ENCODE data around the gene COL5A2.

COL5A2 gene

DNA sequence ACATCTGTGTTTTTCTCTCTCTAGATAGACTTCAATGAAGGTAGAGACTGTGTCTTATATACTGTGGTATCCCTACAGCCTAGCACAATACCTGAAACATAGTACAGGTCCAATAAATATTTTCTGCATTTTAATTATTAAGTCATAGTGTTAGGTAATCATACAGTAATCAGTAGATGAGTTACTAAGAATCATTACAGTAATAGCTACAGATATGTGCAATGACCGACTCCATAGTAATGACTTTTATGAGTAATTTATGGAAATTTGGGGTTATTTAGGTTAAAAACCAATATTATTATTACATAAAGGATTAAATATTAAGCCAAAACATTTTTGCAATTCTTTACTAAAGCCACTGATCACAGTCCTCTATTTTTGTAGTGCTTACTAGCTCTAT lies 21.6 kb downstream of the COL5A2 start:
- CTCF ChIA-PET = no interaction called here
- DNase-seq (ENCODE audit: extremely low spot score) = no peak
- TF ChIP-seq, protein P1, sequence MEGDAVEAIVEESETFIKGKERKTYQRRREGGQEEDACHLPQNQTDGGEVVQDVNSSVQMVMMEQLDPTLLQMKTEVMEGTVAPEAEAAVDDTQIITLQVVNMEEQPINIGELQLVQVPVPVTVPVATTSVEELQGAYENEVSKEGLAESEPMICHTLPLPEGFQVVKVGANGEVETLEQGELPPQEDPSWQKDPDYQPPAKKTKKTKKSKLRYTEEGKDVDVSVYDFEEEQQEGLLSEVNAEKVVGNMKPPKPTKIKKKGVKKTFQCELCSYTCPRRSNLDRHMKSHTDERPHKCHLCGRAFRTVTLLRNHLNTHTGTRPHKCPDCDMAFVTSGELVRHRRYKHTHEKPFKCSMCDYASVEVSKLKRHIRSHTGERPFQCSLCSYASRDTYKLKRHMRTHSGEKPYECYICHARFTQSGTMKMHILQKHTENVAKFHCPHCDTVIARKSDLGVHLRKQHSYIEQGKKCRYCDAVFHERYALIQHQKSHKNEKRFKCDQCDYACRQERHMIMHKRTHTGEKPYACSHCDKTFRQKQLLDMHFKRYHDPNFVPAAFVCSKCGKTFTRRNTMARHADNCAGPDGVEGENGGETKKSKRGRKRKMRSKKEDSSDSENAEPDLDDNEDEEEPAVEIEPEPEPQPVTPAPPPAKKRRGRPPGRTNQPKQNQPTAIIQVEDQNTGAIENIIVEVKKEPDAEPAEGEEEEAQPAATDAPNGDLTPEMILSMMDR (IDR thresholded peaks at IDR 0.05; ENCODE audit: control extremely low read depth, extremely low read depth, low read depth, missing control alignments) = no peak
- POLR2A ChIA-PET = no interaction called here

DNA sequence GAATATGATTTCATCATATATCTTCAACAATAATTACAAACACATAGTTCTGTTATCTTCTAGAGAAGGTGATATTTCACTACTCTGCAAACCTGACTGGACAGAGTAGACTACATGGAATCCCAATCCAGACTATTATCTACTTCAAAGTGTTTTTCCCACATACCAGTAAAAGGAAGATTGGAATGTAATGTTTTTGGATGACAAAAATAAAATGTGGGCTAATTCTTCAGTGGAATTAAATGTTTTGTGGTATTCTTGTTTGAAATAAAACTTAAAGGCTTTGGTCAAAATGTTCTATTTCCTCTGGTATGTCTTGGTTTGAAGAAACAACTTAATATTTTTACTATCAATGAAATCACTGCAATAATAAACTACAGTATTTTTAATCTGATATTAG lies 22.1 kb downstream of the COL5A2 start:
- DNase-seq (ENCODE audit: extremely low spot score) = no peak
- ChIA-PET POLR2A (no interaction called here), CTCF (interaction anchor here (0.8 to 2.1 kb wide), 2 partner anchors 9 to 15 kb away, joined by 4 to 8 read pairs; no protein-coding TSS in a partner anchor)
- TF ChIP-seq, protein P1 (IDR thresholded peaks at IDR 0.05; ENCODE audit: control extremely low read depth, extremely low read depth, low read depth, missing control alignments) = no peak

DNA sequence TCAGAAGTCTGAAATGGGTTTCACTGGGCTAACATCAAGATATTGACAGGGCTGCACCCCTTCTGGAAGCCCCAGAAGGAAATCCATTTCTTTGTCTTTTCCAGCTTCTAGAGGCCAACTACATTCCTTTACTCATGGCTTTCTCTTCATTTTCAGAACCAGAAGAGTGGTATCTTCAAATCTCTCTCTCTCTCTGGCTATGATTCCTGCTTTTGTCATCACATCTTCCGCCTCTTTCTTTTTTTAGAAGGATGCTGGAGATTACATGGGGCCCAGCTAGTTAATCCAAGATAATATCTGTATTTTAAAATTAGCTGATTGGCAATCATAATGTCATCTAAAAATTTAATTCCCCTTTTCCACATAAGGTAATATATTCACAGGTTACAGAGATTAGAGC lies 23.8 kb downstream of the COL5A2 start:
- ChIA-PET POLR2A (no interaction called here), CTCF (interaction anchor here (2.1 kb wide), 1 partner anchor 13 kb away, joined by 8 read pairs; no protein-coding TSS in a partner anchor)
- TF ChIP-seq, protein P1 (IDR thresholded peaks at IDR 0.05; ENCODE audit: control extremely low read depth, extremely low read depth, low read depth, missing control alignments) = no peak
- no peak for DNase-seq (ENCODE audit: extremely low spot score)

DNA sequence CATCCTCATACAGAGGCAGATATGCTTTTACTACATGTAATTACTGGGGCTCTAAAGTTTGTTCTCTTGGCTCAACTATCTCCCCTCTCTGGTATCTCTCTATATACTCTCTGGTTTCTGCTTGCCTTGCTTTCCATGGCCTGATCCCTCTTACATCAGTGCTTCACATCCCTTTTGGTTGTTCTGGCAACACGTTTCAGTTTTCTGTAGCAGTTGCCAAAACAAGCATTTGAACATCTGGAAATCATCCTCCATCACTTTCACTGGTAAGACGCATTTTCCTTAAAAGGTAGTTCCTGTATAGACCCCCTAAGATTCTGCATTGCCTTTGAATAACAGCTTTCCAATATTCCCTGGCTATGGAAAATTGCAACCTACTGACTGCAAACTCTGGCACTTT lies 25.9 kb downstream of the COL5A2 start:
- ChIA-PET POLR2A (no interaction called here), CTCF (interaction anchor here (3.1 kb wide), 1 partner anchor 10 kb away, joined by 19 read pairs; no protein-coding TSS in a partner anchor)
- TF ChIP-seq, protein P1 (IDR thresholded peaks at IDR 0.05; ENCODE audit: control extremely low read depth, extremely low read depth, low read depth, missing control alignments) = no peak
- no peak for DNase-seq (ENCODE audit: extremely low spot score)

DNA sequence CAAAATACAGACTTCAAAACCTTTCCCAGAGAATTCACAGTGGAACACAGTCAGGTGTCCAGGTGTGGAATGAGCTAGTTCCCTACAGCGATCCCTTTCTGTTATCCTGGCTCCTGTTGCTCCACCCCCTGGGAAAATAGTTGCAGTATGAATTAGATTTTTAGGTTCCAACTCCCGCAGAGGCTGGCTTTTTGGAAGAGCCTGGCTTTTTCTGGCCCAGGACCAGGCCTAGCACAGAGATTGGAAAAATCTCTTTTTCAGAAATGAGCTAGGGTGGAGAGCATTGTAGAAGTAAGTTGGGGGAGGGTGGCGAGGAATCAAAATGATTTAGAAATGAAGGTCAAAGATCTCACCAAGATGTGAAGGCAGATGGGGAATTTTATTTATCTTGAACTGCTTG lies 27.1 kb downstream of the COL5A2 start:
- no peak for DNase-seq (ENCODE audit: extremely low spot score)
- ChIA-PET POLR2A (no interaction called here), CTCF (interaction anchor here (3.1 kb wide), 1 partner anchor 9 kb away, joined by 19 read pairs; no protein-coding TSS in a partner anchor)
- TF ChIP-seq, protein P1 (IDR thresholded peaks at IDR 0.05; ENCODE audit: control extremely low read depth, extremely low read depth, low read depth, missing control alignments) = no peak

DNA sequence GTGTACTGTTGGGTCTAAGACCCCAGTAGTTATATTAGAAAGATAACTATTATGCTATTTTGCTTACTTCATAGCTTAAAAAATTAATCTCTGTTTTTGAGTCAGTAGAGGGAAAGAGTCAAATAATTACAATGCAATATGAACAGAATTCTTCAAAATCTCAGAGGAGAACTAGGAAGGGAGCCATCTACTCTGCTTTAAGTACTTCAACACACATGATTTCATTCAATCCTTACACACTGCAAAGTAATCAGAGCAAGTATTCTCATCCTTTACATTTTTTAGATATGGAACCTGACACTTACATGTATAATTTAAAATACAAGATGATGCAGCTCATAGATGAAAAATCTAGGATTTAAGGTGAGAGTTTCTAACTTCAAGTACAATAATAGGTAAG lies 27.7 kb downstream of the COL5A2 start:
- ChIA-PET CTCF (interaction anchor here (3.1 kb wide), 1 partner anchor 8 kb away, joined by 19 read pairs; no protein-coding TSS in a partner anchor), POLR2A (no interaction called here)
- TF ChIP-seq, protein P1 (IDR thresholded peaks at IDR 0.05; ENCODE audit: control extremely low read depth, extremely low read depth, low read depth, missing control alignments) = no peak
- DNase-seq (ENCODE audit: extremely low spot score) = no peak

Measured in GM10248 (cell line).